ENCODE results near the gene GPR25.
"Not testable (repeated sequence)": the region's sequence is repeated elsewhere in the genome, so short reads cannot be mapped to it uniquely, and the experiment has no call there.

Gene GPR25

DNA sequence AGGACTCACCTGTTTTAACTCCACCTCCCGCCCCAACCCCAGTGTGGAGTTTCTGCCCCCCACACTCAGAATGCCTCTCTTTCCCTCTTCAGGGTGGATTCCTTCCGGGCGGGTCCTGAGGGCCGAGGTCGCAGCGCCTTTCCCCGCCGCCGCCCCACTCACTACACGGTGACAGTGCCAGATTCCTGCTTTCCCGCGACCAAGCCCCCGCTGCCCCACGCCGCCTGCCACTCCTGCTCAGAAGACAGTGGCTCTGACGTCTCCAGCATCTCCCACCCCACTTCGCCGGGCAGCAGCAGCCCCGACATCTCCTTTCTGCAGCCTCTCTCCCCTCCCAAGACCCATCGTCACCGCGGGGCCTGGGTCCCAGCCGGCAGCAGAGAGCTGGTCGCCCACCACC lies 38.6 kb downstream of the GPR25 start:
- no peak for DNase-seq (ENCODE audit: low read depth in 1 of 2, low spot score in 1 of 2)

GRCh38 chr1:200911936-200912335 lies 39.2 kb downstream of the GPR25 start:
- DNase-seq (ENCODE audit: low read depth in 1 of 2, low spot score in 1 of 2): not testable (repeated sequence)

DNA sequence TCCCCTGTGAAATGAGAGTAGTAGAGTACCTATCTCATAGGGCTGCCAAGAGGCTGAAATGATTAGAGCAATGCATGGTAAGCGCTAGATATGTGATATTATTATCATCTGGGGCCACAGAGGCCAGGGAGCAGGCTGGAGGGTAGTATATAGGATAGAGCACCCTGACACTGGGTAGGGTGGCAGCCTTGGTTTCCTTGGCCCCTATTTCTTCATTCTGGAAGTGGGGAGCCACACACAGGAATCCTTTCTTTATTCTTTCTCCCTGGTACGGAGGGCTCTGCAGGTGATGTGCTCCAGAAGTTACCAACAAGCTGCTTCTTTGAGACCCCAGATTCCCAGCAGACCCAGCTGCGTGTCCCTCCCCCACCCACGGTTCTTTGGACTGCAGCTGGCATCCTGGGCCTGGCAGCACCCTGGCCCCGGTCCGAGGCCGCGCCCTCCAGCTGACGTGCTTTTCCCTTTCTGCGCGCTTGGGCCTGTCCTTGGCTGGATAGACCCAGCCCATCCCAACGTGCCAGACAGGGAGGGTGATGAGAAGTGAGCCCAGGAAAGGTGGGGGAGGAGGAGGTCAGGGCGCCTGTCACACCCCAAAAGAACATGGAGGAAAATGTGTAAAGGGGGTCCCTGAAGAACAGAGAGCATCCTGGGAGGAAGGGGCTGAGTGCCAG lies 40.1 kb downstream of the GPR25 start:
- no peak for DNase-seq (ENCODE audit: low read depth in 1 of 2, low spot score in 1 of 2)

- DNase-seq (ENCODE audit: low read depth in 1 of 2, low spot score in 1 of 2): no peak
These were observed 43.4 kb downstream of the GPR25 start for GRCh38 chr1:200916152-200916551.

- DNase-seq (ENCODE audit: low read depth in 1 of 2, low spot score in 1 of 2): no peak
These were observed 43.9 kb downstream of the GPR25 start for GRCh38 chr1:200916681-200917080.

DNA sequence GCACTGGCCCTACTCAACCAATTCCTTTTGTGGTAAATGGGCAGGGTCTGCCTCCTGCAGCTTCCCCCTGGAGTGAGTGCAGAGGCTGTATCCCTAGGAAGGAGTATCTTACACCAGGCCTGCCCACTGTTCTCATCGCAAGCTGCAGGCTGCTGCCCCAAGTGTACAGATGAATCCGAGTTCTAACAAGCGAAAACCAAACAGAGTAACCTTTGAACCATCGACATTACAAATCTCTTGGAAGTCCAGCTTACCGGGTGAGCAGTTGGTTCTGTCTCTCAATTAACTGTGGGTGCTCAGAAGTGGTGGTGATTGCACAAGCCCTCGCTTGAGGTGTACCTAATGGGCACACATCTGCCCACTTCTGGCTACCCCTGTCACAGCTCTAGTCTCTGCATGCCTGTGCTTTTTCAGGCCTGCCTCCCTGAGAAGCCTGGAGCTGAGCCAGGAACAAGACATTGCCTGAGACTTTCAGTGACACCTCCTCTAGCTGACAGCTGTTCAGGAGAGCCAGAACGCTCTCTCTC lies 44.6 kb downstream of the GPR25 start:
- DNase-seq (ENCODE audit: low read depth in 1 of 2, low spot score in 1 of 2): no peak

GRCh38 chr1:200918006-200918405 lies 45.2 kb downstream of the GPR25 start:
- no peak for DNase-seq (ENCODE audit: low read depth in 1 of 2, low spot score in 1 of 2)

GRCh38 chr1:200919386-200919785 lies 46.6 kb downstream of the GPR25 start:
- DNase-seq (ENCODE audit: low read depth in 1 of 2, low spot score in 1 of 2): no peak

GRCh38 chr1:200921571-200922110 lies 48.9 kb downstream of the GPR25 start:
- DNase-seq (ENCODE audit: low read depth in 1 of 2, low spot score in 1 of 2): no peak

DNA sequence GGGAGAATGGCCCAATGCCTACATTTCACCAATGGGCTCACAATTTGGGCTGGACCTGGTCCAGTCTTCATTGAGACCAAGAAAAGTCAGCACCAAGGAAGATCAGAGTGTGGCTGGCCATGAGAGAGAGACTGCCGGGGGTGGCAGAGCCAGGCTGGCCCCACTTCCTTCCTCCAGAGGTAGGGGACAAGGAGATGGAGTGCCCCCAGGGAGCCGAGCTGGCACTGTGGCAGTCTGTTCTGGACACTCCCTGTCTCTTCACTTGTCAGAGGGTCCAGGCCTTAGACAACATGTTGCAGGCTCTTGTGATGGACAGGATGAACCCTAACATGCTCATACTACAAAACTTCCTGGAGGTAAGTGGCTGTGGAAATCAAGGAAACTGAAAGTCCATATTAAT lies 49.6 kb downstream of the GPR25 start:
- no peak for DNase-seq (ENCODE audit: low read depth in 1 of 2, low spot score in 1 of 2)

DNA sequence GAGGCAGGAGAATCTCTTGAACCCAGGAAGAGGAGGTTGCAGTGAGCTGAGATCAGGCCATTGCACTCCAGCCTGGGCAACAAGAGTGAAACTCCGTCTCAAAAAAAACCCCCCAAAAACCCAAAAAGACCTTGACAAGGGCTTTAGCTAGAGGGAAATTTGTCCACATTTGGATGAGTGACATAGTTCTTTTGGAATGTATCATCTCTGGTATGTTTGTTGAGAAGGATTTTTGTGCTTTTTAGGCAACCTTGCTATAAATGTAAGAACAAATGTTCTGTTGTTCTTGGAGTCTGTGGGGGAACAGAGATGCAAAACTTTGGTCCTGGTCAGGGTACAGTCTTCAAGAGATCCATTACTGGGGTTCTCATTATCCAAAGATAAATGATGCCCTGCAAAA lies 50.8 kb downstream of the GPR25 start:
- no peak for DNase-seq (ENCODE audit: low read depth in 1 of 2, low spot score in 1 of 2)

Data from activated T-helper 1 cell treated with anti-CD3 and anti-CD28 coated beads, Interleukin-2, amount 50 U/mL, for 16 hours (primary cell).